Astrocyte of the spinal cord (primary cell): ENCODE measurements around the gene MBOAT7.

Experiments
- DNase-seq: peaks from one replicate; pipeline ENCODE4 v3.0.0; 2011; ENCODE audit warnings: low read depth, low spot score
- H3K4me3 ChIP-seq: 2 replicates; pipeline ENCODE4 v1.5.1; 2011; ENCODE audit warnings: low read depth, mild to moderate bottlenecking, low read length, moderate library complexity
- in situ Hi-C: cut with HindIII; loops from 2 replicates; pipeline ENCODE4 v1.10.0; 2017; ENCODE audit warnings: low sequenced_read_pairs
- TF ChIP-seq, protein P1 (sequence below): IDR thresholded peaks from 2 replicates; pipeline ENCODE4 v1.5.1; 2012; ENCODE audit warnings: low read depth, mild to moderate bottlenecking, low read length, inconsistent platforms

The MBOAT7 gene

GRCh38 chr19:54155694-54156093, 33.7 kb downstream of the MBOAT7 start:
- TF ChIP-seq, protein P1, sequence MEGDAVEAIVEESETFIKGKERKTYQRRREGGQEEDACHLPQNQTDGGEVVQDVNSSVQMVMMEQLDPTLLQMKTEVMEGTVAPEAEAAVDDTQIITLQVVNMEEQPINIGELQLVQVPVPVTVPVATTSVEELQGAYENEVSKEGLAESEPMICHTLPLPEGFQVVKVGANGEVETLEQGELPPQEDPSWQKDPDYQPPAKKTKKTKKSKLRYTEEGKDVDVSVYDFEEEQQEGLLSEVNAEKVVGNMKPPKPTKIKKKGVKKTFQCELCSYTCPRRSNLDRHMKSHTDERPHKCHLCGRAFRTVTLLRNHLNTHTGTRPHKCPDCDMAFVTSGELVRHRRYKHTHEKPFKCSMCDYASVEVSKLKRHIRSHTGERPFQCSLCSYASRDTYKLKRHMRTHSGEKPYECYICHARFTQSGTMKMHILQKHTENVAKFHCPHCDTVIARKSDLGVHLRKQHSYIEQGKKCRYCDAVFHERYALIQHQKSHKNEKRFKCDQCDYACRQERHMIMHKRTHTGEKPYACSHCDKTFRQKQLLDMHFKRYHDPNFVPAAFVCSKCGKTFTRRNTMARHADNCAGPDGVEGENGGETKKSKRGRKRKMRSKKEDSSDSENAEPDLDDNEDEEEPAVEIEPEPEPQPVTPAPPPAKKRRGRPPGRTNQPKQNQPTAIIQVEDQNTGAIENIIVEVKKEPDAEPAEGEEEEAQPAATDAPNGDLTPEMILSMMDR, result peak; percentile 4
- H3K4me3 ChIP-seq, result no peak overlapping the region
- in situ Hi-C loops, result no loop called here
- no peak for DNase-seq

GRCh38 chr19:54154603-54155345, 34.6 kb downstream of the MBOAT7 start:
- in situ Hi-C loops, result no loop called here
- H3K4me3 ChIP-seq, result no peak overlapping the region
- TF ChIP-seq, protein P1, result no peak
- no peak for DNase-seq

DNA sequence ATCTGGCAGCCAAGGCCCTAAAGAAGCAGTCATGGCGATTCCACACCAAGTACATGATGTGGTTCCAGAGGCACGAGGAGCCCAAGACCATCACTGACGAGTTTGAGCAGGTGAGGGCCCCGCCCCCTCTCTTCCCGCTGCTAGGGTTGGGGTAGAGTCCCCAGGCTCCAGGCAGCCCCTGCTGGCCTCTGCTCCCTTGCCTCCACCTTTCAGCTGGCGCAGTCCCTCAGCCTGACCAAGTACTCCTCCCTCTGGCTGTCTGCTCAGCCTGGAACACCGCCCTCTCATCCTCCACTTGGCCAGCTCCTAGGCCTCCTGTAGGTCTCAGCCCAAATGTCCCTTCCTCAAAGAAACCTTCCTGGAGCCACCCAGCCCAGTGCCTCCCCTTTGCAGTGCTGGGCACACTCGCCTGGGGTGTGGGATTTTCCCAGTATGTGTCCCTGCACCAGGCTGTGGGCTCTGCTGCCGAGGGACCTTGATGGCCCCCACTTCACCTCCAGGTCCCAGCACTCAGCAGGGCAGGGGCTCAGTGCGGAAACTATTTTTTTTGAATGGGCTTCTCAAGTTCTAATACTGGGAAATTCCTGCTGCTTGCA, 35.6 kb downstream of the MBOAT7 start:
- in situ Hi-C loops, result no loop called here
- no peak overlapping the region for H3K4me3 ChIP-seq
- TF ChIP-seq, protein P1, result no peak
- DNase-seq, result no peak

DNA sequence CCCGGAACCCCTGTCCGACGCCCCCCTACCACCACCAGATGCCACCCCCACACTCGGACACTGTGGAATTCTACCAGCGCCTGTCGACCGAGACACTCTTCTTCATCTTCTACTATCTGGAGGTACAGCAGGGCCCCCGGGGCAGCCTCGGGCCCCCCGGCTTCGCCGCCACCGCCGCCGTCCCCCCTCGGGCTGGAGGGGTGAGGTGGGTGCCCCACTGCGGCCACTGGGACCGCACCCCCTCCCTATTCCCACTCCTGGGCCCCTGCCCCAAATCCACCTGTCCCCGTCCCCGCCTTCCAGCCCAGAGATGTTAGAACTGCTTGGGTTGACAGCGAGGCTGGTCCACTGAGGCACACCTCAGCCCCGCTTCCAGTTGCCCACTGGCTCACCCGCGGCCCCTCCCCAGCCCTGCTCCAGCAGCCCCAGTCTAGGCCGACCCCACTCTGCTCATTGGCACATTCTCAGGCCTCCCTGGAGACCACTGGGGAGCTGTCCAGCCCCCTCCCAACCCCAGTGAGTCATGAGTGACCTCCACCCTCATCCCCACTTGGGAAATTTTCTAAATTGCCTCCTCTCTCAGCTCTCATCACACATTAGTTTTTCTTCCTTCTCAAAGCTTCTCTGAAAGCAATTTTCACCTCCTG, 36.4 kb downstream of the MBOAT7 start:
- DNase-seq, result no peak
- TF ChIP-seq, protein P1, result no peak
- in situ Hi-C loops, result no loop called here
- no peak overlapping the region for H3K4me3 ChIP-seq

GRCh38 chr19:54152267-54152666, 37.1 kb downstream of the MBOAT7 start:
- TF ChIP-seq, protein P1, result no peak
- in situ Hi-C loops, result no loop called here
- H3K4me3 ChIP-seq, result no peak overlapping the region
- no peak for DNase-seq

DNA sequence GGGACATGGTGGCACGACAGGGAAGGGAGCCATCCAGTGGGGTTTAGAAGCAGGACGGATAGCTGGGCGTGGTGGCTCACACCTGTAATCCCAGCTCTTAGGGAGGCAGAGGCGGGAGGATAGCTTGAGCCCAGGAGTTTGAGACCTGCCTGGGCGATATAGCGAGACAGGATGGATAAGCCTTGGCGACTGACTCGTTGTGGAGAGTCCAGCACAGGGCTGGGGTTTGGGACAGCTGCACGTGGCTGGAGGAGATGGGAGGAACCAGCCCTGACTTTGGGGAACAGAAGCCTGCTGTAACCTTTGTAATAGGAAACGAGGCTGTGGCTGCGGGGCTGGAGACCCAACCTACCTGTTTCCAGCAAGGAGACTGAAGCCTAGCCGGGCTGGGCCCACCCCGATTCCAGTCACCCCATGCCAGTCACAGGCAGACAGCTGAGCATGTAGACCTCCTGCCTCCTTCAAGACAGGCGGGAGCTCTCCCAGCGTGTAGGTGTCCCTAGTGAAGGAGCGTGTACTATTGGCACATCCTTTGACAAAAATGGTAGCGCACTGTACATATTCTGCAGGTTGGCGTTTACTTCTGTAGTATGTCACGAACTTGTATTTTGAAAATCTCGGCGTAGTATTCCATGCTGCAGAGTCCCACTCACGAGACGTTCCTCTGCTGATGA, 37.9 kb downstream of the MBOAT7 start:
- DNase-seq, result no peak
- in situ Hi-C loops, result no loop called here
- TF ChIP-seq, protein P1, result no peak
- no peak overlapping the region for H3K4me3 ChIP-seq
